GM23338 (cell line): ENCODE data around the gene ELFN2. TPM values are rescaled to one million over a fixed set of nuclear protein-coding genes. Genes with fewer than 3 reads are reported as not detected.

Source experiments
- ATAC-seq: fragments of 200-7000 bp; cut with Tn5 transposase; 3 replicates; pipeline ENCODE4 v1.9.1; 2020
- DNase-seq: peaks from one replicate; pipeline ENCODE4 v3.0.0-alpha.2; 2015; ENCODE audit warnings: low spot score
- H2AFZ ChIP-seq: fragments of 200-600 bp; sonication (generic); 2 replicates; pipeline ENCODE4 v1.8.0; 2016; ENCODE audit warnings: antibody characterized with exemption, mild to moderate bottlenecking, moderate library complexity
- H3F3A ChIP-seq: fragments of 200-600 bp; sonication (generic); replicated peaks from 2 replicates; pipeline ENCODE4 v1.8.0; 2017; ENCODE audit warnings: antibody characterized with exemption, mixed run types, low read depth
- H3K27ac ChIP-seq: fragments of 200-600 bp; sonication (generic); 2 replicates; pipeline ENCODE4 v1.6.1; 2016; ENCODE audit warnings: low read depth
- H3K27me3 ChIP-seq: fragments of 200-600 bp; sonication (generic); 2 replicates; pipeline ENCODE4 v1.8.0; 2016; ENCODE audit warnings: mild to moderate bottlenecking, mixed run types, moderate library complexity; ENCODE audit not compliant: insufficient read depth
- H3K36me3 ChIP-seq: fragments of 200-600 bp; sonication (generic); 2 replicates; pipeline ENCODE4 v1.8.0; 2016; ENCODE audit warnings: mild to moderate bottlenecking; ENCODE audit not compliant: insufficient read depth
- H3K4me1 ChIP-seq: fragments of 200-600 bp; sonication (generic); 2 replicates; pipeline ENCODE4 v1.8.0; 2016; ENCODE audit warnings: mild to moderate bottlenecking, moderate library complexity; ENCODE audit not compliant: insufficient read depth
- H3K4me2 ChIP-seq: fragments of 200-600 bp; sonication (generic); 2 replicates; pipeline ENCODE4 v1.7.1; 2017; ENCODE audit warnings: mixed run types
- H3K4me3 ChIP-seq: fragments of 200-600 bp; sonication (generic); 2 replicates; pipeline ENCODE4 v1.6.1; 2016; ENCODE audit warnings: mixed run types
- H3K79me2 ChIP-seq: fragments of 200-600 bp; sonication (generic); replicated peaks from 2 replicates; pipeline ENCODE4 v1.8.0; 2017; ENCODE audit warnings: mild to moderate bottlenecking; ENCODE audit not compliant: insufficient read depth
- H3K9me2 ChIP-seq: fragments of 200-600 bp; sonication (generic); 2 replicates; pipeline ENCODE4 v1.8.0; 2017; ENCODE audit not compliant: insufficient read depth
- H4K20me1 ChIP-seq: fragments of 200-600 bp; sonication (generic); replicated peaks from 2 replicates; pipeline ENCODE4 v1.8.0; 2017; ENCODE audit warnings: mild to moderate bottlenecking; ENCODE audit not compliant: insufficient read depth
- H3K27ac Mint-ChIP-seq: 2 replicates; pipeline ENCODE4 v1.8.0; 2020; ENCODE audit warnings: inconsistent platforms, mild to moderate bottlenecking, moderate library complexity, mixed read lengths
- H3K27me3 Mint-ChIP-seq: 3 replicates; pipeline ENCODE4 v1.8.0; 2022; ENCODE audit warnings: low read depth, mild to moderate bottlenecking, moderate library complexity, mixed read lengths, inconsistent platforms; ENCODE audit not compliant: insufficient read depth, poor library complexity
- H3K36me3 Mint-ChIP-seq: 3 replicates; pipeline ENCODE4 v1.8.0; 2021; ENCODE audit warnings: low read depth, mild to moderate bottlenecking, inconsistent platforms, moderate library complexity, mixed read lengths
- H3K4me1 Mint-ChIP-seq: 3 replicates; pipeline ENCODE4 v1.8.0; 2020; ENCODE audit warnings: mild to moderate bottlenecking, inconsistent platforms, mixed read lengths
- H3K4me3 Mint-ChIP-seq: 3 replicates; pipeline ENCODE4 v1.8.0; 2021; ENCODE audit warnings: moderate library complexity, mild to moderate bottlenecking, inconsistent platforms, mixed read lengths
- H3K9me3 Mint-ChIP-seq: 3 replicates; pipeline ENCODE4 v1.8.0; 2020; ENCODE audit warnings: moderate library complexity, mild to moderate bottlenecking, inconsistent platforms, mixed read lengths
- CREB1 ChIP-seq: fragments of 250-450 bp; sonication (Bioruptor Pico); IDR thresholded peaks from 2 replicates; pipeline ENCODE4 v1.5.0; 2020; ENCODE audit warnings: low read depth, mild to moderate bottlenecking, moderate library complexity
- EZH2 ChIP-seq: fragments of 200-600 bp; sonication (generic); IDR thresholded peaks from one replicate; pipeline ENCODE4 v1.8.0; 2017; ENCODE audit warnings: antibody characterized with exemption, mild to moderate bottlenecking, low read depth; ENCODE audit not compliant: unreplicated experiment
- EZH2phosphoT487 ChIP-seq: fragments of 200-600 bp; sonication (generic); IDR thresholded peaks from one replicate; pipeline ENCODE4 v1.8.1; 2018; ENCODE audit warnings: antibody characterized with exemption; ENCODE audit not compliant: unreplicated experiment
- JUNB ChIP-seq: IDR thresholded peaks from one replicate; pipeline ENCODE4 v1.6.1; 2016; ENCODE audit warnings: antibody characterized with exemption; ENCODE audit not compliant: unreplicated experiment
- NANOG ChIP-seq: IDR thresholded peaks from 2 replicates; pipeline ENCODE4 v1.6.1; 2016; ENCODE audit warnings: antibody characterized with exemption, borderline replicate concordance
- POLR2AphosphoS5 ChIP-seq: IDR thresholded peaks from 2 replicates; pipeline ENCODE4 v1.6.1; 2016; ENCODE audit warnings: antibody characterized with exemption, low read depth
- REST ChIP-seq: IDR thresholded peaks from one replicate; pipeline ENCODE4 v1.6.1; 2018; ENCODE audit warnings: antibody characterized with exemption; ENCODE audit not compliant: unreplicated experiment
- STAT1 ChIP-seq: IDR thresholded peaks from one replicate; pipeline ENCODE4 v1.6.1; 2016; ENCODE audit warnings: antibody characterized with exemption; ENCODE audit not compliant: unreplicated experiment
- ZNF114 ChIP-seq: fragments of 250-450 bp; sonication (Bioruptor Pico); IDR thresholded peaks from 2 replicates; pipeline ENCODE4 v1.5.0; 2020; ENCODE audit warnings: mild to moderate bottlenecking, moderate library complexity
- ZNF331 ChIP-seq: fragments of 250-450 bp; sonication (Bioruptor Pico); IDR thresholded peaks from 2 replicates; pipeline ENCODE4 v1.5.0; 2020; ENCODE audit warnings: low read depth, mild to moderate bottlenecking, moderate library complexity
- polyA plus RNA-seq: library from polyadenylated mRNA; unstranded; fragments of >200 nt; fragmentation: Nextera tagmentation; extraction: Ambion mirVana; gene quantifications from 2 replicates; pipeline ENCODE4 v1.2.1, GENCODE V29; 2016
- total RNA-seq: library from RNA; depleted of rRNA; stranded (reverse); fragments of >200 nt; shearing (Covaris generic); gene quantifications from 2 replicates; pipeline ENCODE4 v1.2.3, GENCODE V29; 2014
- TF ChIP-seq, protein P1 (sequence below), 2 experiments: fragments of 200-600 bp in 1 of 2; sonication (generic) in 1 of 2; conservative IDR thresholded peaks; 2 replicates each; pipeline versions ENCODE4 v1.5.1 to v1.6.1; 2016 to 2017; ENCODE audit warnings: antibody characterized with exemption in 2 of 2, low read depth in 2 of 2, mild to moderate bottlenecking in 2 of 2, moderate library complexity in 1 of 2
- TF ChIP-seq, protein P2 (sequence below): fragments of 250-450 bp; sonication (Bioruptor Pico); IDR thresholded peaks from 2 replicates; pipeline ENCODE4 v1.5.0; 2020; ENCODE audit warnings: mild to moderate bottlenecking, moderate library complexity
- TF ChIP-seq, protein P3 (sequence below): IDR thresholded peaks from 2 replicates; pipeline ENCODE4 v1.6.1; 2016; ENCODE audit warnings: antibody characterized with exemption

The ELFN2 gene
- total and polyA plus RNA-seq, 2 experiments from 2014 or later: 0.18 to 0.35 TPM

- Mint-ChIP-seq H3K27me3 (peaks cover 33% of the 10 kb centered on the region), H3K9me3 (no peaks in the 10 kb centered on the region), H3K36me3 (no peaks in the 10 kb centered on the region), H3K4me1 (peaks cover 25% of the 10 kb centered on the region), H3K4me3 (no peak overlapping the region), H3K27ac (no peak overlapping the region)
- no peak for ATAC-seq
- no peak overlapping the region for H3K4me2 ChIP-seq
- no peaks in the 10 kb centered on the region for H4K20me1 ChIP-seq
- no peak overlapping the region for H3K27ac ChIP-seq
- peaks cover 17% of the 10 kb centered on the region for H3K4me1 ChIP-seq
- DNase-seq: no peak
- peaks cover 25% of the 10 kb centered on the region for H3K27me3 ChIP-seq
- H2AFZ ChIP-seq: no peak overlapping the region
- H3K36me3 ChIP-seq: no peaks in the 10 kb centered on the region
- H3F3A ChIP-seq: peaks cover 5% of the 10 kb centered on the region; the same call in 1 of the 2 replicates
- no peak overlapping the region for H3K4me3 ChIP-seq
- H3K9me2 ChIP-seq: no peaks in the 10 kb centered on the region
- H3K79me2 ChIP-seq: no peaks in the 10 kb centered on the region
- TF ChIP-seq, protein P1, sequence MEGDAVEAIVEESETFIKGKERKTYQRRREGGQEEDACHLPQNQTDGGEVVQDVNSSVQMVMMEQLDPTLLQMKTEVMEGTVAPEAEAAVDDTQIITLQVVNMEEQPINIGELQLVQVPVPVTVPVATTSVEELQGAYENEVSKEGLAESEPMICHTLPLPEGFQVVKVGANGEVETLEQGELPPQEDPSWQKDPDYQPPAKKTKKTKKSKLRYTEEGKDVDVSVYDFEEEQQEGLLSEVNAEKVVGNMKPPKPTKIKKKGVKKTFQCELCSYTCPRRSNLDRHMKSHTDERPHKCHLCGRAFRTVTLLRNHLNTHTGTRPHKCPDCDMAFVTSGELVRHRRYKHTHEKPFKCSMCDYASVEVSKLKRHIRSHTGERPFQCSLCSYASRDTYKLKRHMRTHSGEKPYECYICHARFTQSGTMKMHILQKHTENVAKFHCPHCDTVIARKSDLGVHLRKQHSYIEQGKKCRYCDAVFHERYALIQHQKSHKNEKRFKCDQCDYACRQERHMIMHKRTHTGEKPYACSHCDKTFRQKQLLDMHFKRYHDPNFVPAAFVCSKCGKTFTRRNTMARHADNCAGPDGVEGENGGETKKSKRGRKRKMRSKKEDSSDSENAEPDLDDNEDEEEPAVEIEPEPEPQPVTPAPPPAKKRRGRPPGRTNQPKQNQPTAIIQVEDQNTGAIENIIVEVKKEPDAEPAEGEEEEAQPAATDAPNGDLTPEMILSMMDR (conservative IDR thresholded peaks at IDR 0.05; ENCODE audit: low read depth in 2 of 2): no peak
- TF ChIP-seq, protein P2, sequence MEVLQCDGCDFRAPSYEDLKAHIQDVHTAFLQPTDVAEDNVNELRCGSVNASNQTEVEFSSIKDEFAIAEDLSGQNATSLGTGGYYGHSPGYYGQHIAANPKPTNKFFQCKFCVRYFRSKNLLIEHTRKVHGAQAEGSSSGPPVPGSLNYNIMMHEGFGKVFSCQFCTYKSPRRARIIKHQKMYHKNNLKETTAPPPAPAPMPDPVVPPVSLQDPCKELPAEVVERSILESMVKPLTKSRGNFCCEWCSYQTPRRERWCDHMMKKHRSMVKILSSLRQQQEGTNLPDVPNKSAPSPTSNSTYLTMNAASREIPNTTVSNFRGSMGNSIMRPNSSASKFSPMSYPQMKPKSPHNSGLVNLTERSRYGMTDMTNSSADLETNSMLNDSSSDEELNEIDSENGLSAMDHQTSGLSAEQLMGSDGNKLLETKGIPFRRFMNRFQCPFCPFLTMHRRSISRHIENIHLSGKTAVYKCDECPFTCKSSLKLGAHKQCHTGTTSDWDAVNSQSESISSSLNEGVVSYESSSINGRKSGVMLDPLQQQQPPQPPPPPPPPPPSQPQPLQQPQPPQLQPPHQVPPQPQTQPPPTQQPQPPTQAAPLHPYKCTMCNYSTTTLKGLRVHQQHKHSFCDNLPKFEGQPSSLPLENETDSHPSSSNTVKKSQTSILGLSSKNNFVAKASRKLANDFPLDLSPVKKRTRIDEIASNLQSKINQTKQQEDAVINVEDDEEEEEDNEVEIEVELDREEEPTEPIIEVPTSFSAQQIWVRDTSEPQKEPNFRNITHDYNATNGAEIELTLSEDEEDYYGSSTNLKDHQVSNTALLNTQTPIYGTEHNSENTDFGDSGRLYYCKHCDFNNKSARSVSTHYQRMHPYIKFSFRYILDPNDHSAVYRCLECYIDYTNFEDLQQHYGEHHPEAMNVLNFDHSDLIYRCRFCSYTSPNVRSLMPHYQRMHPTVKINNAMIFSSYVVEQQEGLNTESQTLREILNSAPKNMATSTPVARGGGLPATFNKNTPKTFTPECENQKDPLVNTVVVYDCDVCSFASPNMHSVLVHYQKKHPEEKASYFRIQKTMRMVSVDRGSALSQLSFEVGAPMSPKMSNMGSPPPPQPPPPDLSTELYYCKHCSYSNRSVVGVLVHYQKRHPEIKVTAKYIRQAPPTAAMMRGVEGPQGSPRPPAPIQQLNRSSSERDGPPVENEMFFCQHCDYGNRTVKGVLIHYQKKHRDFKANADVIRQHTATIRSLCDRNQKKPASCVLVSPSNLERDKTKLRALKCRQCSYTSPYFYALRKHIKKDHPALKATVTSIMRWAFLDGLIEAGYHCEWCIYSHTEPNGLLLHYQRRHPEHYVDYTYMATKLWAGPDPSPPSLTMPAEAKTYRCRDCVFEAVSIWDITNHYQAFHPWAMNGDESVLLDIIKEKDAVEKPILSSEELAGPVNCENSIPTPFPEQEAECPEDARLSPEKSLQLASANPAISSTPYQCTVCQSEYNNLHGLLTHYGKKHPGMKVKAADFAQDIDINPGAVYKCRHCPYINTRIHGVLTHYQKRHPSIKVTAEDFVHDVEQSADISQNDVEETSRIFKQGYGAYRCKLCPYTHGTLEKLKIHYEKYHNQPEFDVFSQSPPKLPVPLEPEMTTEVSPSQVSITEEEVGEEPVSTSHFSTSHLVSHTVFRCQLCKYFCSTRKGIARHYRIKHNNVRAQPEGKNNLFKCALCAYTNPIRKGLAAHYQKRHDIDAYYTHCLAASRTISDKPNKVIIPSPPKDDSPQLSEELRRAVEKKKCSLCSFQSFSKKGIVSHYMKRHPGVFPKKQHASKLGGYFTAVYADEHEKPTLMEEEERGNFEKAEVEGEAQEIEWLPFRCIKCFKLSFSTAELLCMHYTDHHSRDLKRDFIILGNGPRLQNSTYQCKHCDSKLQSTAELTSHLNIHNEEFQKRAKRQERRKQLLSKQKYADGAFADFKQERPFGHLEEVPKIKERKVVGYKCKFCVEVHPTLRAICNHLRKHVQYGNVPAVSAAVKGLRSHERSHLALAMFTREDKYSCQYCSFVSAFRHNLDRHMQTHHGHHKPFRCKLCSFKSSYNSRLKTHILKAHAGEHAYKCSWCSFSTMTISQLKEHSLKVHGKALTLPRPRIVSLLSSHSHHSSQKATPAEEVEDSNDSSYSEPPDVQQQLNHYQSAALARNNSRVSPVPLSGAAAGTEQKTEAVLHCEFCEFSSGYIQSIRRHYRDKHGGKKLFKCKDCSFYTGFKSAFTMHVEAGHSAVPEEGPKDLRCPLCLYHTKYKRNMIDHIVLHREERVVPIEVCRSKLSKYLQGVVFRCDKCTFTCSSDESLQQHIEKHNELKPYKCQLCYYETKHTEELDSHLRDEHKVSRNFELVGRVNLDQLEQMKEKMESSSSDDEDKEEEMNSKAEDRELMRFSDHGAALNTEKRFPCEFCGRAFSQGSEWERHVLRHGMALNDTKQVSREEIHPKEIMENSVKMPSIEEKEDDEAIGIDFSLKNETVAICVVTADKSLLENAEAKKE (CRISPR knock-in tag): no peak
- no peak for TF ChIP-seq ZNF331
- no peak for TF ChIP-seq EZH2phosphoT487
- no peak for TF ChIP-seq CREB1 (CRISPR knock-in tag)
- TF ChIP-seq POLR2AphosphoS5: no peak
- TF ChIP-seq, protein P3, sequence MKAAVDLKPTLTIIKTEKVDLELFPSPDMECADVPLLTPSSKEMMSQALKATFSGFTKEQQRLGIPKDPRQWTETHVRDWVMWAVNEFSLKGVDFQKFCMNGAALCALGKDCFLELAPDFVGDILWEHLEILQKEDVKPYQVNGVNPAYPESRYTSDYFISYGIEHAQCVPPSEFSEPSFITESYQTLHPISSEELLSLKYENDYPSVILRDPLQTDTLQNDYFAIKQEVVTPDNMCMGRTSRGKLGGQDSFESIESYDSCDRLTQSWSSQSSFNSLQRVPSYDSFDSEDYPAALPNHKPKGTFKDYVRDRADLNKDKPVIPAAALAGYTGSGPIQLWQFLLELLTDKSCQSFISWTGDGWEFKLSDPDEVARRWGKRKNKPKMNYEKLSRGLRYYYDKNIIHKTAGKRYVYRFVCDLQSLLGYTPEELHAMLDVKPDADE: no peak
- no peak for TF ChIP-seq EZH2
- TF ChIP-seq JUNB: no peak
- no peak for TF ChIP-seq ZNF114 (CRISPR knock-in tag)
- no peak for TF ChIP-seq STAT1
- TF ChIP-seq NANOG: no peak
- TF ChIP-seq REST: no peak
These were observed 106.3 kb downstream of the ELFN2 start for GRCh38 chr22:37320726-37321677.
